C4-2B (cell line): ENCODE data around the gene KDM7A.

Experiments used
- CTCF ChIP-seq: fragments of 450-650 bp; conservative IDR thresholded peaks from 2 replicates; pipeline ENCODE4 v1.5.1; 2017; ENCODE audit warnings: mild to moderate bottlenecking
- ZFX ChIP-seq: fragments of 450-650 bp; IDR thresholded peaks from 2 replicates; pipeline ENCODE4 v1.6.1; 2017

GRCh38 chr7:140168816-140169215, 8.0 kb downstream of the KDM7A start:
- TF ChIP-seq CTCF = no peak
- TF ChIP-seq ZFX = no peak
